Fibroblast of skin of left biceps (primary cell): ENCODE results near the gene KAZN.
A peak's percentile ranks its signal among the peaks of the same experiment; 100 is the strongest.
"Not testable (repeated sequence)": the region's sequence is repeated elsewhere in the genome, so short reads cannot be mapped to it uniquely, and the experiment has no call there.

Source experiments
- DNase-seq, 2 experiments: peaks; one replicate each; pipeline ENCODE4 v3.0.0-alpha.2; 2013; ENCODE audit warnings: low read depth in 2 of 2

Gene KAZN

GRCh38 chr1:15132965-15133364, 534.5 kb downstream of the KAZN start:
- no peak for DNase-seq

DNA sequence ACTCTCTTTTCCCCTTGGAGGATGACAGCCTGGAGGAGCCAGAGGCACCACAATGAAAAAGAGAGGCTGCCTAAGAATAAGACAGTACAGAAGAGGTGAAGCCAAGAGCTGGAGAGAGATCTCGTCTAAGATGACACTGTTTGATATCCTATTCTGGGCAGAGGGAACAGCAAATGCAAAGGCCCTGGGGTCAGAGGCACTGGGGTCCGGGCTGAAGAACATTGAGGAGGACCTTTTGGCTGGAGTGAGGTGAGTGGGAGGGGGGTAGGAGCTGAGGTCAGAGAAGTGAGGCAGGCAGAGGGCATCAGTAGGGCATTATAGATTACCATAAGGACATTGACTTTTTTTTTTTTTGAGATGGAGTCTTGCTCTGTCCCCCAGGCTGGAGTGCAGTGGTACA, 535.8 kb downstream of the KAZN start:
- DNase-seq, result no peak

DNA sequence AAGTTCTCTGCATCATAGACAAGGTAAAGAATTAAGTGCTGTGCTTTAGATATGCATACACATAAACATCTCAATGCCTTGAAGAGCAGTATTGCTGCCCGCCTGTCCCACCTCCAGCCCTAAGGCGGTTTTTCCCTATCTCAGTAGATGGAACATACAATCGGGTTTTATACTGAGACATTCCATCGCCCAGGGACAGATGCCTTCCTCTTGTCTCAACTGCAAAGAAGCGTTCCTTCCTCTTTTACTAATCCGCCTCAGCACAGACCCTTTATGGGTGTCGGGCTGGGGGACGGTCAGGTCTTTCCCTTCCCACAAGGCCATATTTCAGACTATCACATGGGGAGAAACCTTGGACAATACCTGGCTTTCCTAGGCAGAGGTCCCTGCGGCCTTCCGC, 537.1 kb downstream of the KAZN start:
- DNase-seq, result not testable (repeated sequence)

DNA sequence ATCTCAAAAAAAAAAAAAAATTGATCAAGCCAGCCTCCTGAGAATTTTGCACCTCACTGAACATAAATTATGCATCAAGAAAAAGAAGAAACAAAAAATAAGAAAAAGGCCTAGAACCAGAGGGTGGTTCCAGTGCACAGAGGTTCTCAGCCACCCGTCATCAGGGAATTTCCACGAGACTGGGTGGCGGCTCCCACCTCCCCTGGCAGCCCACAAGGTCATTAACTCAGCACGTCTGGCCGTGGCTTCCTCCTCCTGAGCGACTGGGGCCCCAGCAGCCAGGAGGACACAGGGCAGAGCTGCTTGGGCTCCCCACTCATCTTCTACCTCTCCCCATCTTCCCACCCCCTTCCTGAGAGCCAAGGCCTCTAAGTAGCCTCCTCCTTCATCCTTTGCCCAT, 539.3 kb downstream of the KAZN start:
- no peak for DNase-seq

DNA sequence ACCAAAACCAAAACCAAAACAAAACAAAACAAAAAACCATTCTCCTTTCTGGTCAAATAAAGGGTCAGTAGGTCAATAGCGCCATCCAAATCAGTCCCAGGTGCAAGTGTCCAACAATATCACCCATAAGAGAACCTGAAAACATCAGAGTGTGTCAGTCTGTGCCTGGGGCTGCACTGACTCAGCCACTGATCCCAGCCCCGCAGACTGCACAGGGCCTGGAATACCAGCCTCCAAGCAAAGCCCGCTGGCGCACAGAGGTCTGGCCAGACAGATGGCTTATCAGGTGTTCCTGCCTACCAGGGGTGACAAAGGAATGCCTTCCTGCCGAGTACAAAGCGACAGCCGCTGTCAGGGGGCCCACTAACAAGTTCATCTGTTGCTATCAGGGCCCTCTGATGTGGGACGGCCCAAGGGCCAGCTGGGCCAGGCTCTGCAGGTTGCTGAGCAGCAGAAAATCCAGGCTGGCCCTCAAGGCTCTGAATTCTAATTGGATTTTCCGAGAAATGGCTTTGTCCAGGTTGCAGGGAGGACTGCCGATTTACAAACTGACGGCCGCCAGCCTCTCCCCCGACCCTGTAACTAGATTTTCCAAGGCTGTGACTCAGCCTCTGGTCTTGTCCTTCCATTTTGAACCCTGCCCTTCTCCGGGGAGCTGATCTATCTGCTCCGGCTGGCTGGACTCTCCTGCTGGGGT, 541.3 kb downstream of the KAZN start:
- DNase-seq, result no peak

- DNase-seq, result peak; percentile 48 to 58
Measured at GRCh38 chr1:15141935-15142539, 543.6 kb downstream of the KAZN start.

DNA sequence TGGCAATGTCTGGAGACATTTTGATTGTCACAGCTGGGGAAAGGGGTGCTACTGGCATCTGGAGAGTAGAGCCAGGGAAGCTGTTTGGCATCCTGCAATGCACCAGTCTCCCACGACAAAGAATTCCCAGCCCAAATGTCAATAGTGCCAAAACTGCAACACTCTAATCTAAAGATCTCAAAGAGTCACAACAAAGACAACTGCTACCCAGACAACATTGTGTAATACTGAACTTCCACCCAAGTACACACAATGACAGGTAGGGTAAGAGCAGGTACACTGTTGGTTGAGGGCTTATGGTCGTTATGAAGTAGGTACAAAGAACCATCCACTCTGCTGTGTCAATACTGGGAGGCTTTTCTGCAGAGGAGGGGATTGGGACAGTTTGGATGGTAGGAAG, 546.8 kb downstream of the KAZN start:
- no peak for DNase-seq

DNA sequence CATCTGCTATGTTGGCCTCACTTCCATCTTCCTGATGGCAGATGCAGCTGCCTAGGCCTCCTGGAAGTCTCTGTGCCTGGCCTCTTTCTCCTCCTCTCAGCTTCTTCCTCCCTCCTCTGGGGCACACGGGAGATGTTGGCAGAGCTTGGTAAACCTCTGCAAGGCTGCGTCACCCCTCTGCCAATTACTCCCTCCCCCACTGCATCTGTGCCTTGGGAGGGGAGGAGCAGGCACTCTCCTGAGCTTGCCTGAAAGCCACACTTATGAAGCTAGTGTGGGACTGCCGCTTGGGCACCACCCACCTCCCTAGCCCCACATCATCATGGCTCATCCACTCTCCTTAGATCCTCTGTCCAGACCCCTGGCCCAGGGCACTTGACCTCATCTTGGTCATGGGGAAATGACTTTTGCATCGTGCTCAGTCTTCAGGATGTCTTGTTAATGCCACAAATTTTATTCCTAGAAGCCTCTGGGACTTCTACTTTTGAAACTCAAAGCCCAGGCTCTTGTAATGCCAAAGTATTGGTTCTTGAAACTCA, 547.7 kb downstream of the KAZN start:
- DNase-seq, result no peak

DNA sequence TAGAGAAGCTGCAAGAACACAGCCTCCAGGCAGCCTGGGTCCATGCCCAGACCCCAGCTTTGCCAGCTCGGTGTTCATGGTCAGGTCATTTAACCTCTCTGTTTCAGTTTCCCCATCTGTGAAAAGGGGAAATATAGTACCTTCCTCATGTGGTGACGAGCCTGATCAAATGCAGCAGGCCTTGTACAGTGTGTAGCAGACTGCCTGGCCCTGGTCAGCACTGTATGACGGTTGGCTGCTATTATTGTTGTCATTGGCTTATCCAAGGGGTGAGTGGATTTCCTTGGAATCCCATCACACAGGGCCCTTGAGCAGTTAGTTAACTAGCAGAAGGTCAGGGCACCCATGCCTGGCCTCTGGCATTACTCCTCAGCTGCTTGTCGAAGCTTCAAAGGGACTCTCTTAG, 548.5 kb downstream of the KAZN start:
- DNase-seq, result no peak

- no peak for DNase-seq
Measured at GRCh38 chr1:15148004-15148403, 549.5 kb downstream of the KAZN start.

DNA sequence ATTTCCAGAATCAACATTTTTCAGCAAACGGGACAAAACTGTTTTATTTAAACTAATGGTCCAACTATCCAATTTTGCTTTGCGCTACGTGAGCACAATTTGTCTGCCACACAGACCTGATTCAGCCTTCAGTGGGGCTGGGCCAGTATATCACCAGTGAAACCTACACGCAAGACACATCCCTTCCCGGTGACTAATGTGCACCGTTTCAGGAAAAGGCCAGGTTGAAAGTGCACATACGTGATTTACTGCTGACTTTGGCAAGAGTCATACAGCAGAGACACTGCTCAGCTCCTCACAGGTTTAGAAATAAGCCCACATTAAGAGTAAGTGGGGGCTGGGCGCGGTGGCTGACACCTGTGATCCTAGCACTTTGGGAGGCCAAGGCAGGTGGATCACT, 550.0 kb downstream of the KAZN start:
- DNase-seq, result no peak

DNA sequence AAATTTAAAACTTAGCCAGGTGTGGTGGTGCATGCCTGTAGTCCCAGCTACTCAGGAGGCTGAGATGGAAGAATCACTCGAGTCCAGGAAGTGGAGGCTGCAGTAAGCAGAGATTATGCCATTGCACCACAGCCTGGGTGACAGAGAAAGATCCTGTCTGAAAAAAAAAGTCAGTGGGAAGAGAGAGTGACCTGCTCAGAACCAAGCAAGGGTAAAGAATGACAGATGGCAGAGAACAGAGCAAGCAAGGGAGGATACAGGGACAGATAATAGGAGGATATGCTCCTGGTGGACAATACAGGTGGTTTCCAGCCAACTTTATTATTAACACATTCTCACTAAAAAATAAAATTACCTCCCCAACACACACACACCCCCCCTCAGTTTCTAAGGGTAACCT, 550.5 kb downstream of the KAZN start:
- no peak for DNase-seq

- DNase-seq, result no peak
Measured at GRCh38 chr1:15150376-15150775, 551.9 kb downstream of the KAZN start.

DNA sequence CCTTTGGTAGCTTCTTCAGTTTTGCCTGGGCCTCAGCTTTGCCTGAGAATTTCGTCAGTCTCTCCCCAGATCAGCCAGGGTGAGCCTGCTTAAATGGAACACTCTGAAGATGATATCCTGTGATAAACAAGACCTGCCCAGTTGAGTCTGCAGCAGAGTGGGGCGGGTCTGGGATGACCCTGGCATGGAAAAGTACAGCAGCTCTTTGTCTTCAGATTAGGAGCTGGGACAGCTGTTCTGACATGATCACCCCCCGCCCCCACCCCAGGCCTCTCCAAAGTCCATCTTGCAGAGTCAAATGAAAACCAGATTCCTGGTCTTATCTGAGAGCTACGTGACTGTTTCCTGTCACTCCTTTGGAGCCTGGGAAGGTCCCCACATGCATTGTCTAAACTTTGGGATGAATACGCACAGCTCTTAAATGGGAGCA, 552.9 kb downstream of the KAZN start:
- no peak for DNase-seq

DNA sequence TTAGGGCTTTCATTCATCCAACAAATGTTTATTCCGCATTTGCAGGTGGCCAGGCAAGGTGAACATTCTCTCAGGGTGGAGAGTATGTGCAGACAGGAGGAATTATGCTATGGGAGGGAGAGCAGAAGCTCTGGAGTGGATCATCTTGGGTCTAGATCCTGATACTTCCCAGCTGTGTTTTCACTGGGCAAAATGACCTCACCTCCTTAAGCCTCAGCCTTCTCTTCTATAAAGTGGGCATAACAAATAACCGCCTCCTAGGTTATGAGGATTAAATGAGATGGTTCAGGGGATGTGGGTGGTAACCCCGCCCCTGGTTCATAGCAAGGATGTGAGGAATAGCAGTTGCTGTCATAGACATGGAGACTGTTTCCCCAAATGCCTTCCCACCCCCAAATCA, 553.4 kb downstream of the KAZN start:
- DNase-seq, result no peak

GRCh38 chr1:15152318-15153183, 554.1 kb downstream of the KAZN start:
- peak in 1 of 2 experiments; percentile 34 for DNase-seq

- DNase-seq, result no peak
Measured at GRCh38 chr1:15153184-15153841, 554.8 kb downstream of the KAZN start, which contains the start of gene TMEM51. TSS of gene TMEM51 (plus strand) at chr1:15153747. CDS start at chr1:15215088, 61,341 bp downstream.

DNA sequence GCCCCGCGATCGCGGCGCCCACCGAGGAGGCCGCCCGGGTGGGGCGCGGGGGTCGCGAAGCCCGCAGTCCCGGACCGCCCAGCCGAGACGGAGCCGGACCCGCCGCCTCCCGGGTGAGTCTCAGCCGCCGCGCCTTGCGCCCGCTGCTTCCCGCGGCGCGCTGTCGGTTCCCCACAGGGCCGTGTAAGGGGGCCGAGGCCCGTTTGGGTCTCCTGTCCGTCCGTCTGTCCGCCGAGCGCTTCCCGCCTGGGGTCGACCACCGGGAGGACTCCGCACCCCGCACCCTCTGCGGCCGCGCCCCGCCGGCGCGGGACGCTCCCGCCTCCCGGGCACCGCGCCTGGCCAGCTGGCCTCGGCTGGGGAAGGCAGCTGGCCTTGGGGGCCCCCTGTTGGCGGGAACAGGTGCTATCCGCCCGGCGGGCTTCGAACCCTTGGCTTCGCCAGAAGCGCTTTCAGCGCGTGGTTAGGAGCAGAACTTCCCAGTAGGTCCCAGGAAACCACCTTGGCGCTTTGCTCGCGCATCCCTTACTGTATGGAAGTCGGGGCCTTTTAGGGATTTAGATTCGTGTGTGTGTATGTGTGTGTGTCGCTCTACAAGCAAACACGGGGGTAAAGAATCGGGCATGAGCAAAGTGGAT, 555.5 kb downstream of the KAZN start:
- DNase-seq, result no peak

GRCh38 chr1:15154480-15155036, 556.1 kb downstream of the KAZN start:
- no peak for DNase-seq

- no peak for DNase-seq
Measured at GRCh38 chr1:15155191-15155590, 556.7 kb downstream of the KAZN start.
